Left lung (tissue), 10 donors: ENCODE results near the gene MYOZ1. TPM values are rescaled to one million over a fixed set of nuclear protein-coding genes. Genes with fewer than 3 reads are reported as not detected.
"Not testable (repeated sequence)": the region's sequence is repeated elsewhere in the genome, so short reads cannot be mapped to it uniquely, and the experiment has no call there.

Source experiments
- ATAC-seq: fragments of 200-7000 bp; cut with Tn5 transposase; one replicate; pipeline ENCODE4 v1.9.1; 2020; ENCODE audit warnings: moderate library complexity
- DNase-seq, 4 donors: peaks; one replicate each; pipeline ENCODE4 v3.0.0-alpha.2; 2013 to 2020
- H3K27ac ChIP-seq, 2 donors: fragments of 200-600 bp; sonication (generic) in 1 of 2; one replicate each; pipeline versions ENCODE4 v1.5.0 to v1.8.0; 2020 to 2021
- H3K27me3 ChIP-seq, 2 donors: fragments of 200-600 bp; sonication (generic) in 1 of 2; one replicate each; pipeline versions ENCODE4 v1.5.0 to v1.8.0; 2020 to 2021
- H3K36me3 ChIP-seq, 2 donors: fragments of 200-600 bp; sonication (generic) in 1 of 2; one replicate each; pipeline versions ENCODE4 v1.5.0 to v1.8.0; 2020 to 2021
- H3K4me1 ChIP-seq, 2 donors: fragments of 200-600 bp; one replicate each; pipeline ENCODE4 v1.8.0; 2021
- H3K4me3 ChIP-seq, 2 donors: fragments of 200-600 bp; sonication (generic) in 1 of 2; one replicate each; pipeline versions ENCODE4 v1.5.0 to v1.8.0; 2020 to 2021; ENCODE audit warnings: mild to moderate bottlenecking in 1 of 2
- H3K9me3 ChIP-seq, 2 donors: fragments of 200-600 bp; sonication (generic) in 1 of 2; one replicate each; pipeline versions ENCODE4 v1.5.0 to v1.8.0; 2020 to 2021
- intact Hi-C, 2 donors: fragments of 100-400 bp; cut with DNase I; formaldehyde crosslinking; loops; one replicate each; pipeline versions ENCODE4 v1.11.2 to v1.14.2; 2022
- polyA plus RNA-seq, 6 donors: library from polyadenylated mRNA; unstranded; fragments of 120-200 nt; gene quantifications; one replicate each; pipeline ENCODE4 v1.2.1, GENCODE V29; 2013; ENCODE audit not compliant: insufficient read length in 6 of 6
- total RNA-seq, 2 donors: library from RNA; stranded (reverse); fragmentation: NEBNext Ultra II Directional; extraction: Animal tissue kit (Norgen Biotek cat#: 25700); gene quantifications; one replicate each; pipeline ENCODE4 v1.2.1, GENCODE V29; 2021
- TF ChIP-seq, protein P1 (sequence below), 2 donors: fragments of 200-600 bp; sonication (generic) in 1 of 2; IDR thresholded peaks; one replicate each; pipeline versions ENCODE4 v1.5.0 to v1.8.0; 2021; ENCODE audit warnings: antibody characterized with exemption in 2 of 2
- donor health status: DM: no; HTN: yes; CAD: no.
- donor health status: DM: no; HTN: no; CAD: no.

Gene MYOZ1
- total and polyA plus RNA-seq, 8 donors: 0.99 to 3.1 (median 2.7) TPM

DNA sequence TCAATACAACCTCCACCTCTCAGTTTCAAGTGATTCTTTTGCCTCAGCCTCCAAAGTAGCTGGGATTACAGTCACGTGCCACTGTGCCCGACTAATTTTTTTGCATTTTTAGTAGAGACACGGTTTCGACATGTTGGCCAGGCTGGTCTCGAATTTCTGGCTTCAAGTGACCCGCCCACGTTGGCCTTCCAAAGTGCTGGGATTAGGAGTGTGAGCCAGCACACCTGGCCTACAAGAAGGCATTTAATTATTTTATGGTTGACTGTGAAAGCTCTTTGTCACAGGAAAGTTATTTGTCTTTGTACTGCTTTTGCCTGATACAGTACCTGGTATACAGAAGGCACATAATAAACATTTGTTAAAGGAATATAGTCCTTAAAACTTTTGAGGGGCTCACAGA, 12.9 kb downstream of the MYOZ1 start:
- intact Hi-C loops: no loop called here
- TF ChIP-seq, protein P1, sequence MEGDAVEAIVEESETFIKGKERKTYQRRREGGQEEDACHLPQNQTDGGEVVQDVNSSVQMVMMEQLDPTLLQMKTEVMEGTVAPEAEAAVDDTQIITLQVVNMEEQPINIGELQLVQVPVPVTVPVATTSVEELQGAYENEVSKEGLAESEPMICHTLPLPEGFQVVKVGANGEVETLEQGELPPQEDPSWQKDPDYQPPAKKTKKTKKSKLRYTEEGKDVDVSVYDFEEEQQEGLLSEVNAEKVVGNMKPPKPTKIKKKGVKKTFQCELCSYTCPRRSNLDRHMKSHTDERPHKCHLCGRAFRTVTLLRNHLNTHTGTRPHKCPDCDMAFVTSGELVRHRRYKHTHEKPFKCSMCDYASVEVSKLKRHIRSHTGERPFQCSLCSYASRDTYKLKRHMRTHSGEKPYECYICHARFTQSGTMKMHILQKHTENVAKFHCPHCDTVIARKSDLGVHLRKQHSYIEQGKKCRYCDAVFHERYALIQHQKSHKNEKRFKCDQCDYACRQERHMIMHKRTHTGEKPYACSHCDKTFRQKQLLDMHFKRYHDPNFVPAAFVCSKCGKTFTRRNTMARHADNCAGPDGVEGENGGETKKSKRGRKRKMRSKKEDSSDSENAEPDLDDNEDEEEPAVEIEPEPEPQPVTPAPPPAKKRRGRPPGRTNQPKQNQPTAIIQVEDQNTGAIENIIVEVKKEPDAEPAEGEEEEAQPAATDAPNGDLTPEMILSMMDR (IDR thresholded peaks at IDR 0.05): no peak
- H3K36me3 ChIP-seq: no peaks in the 10 kb centered on the region

DNA sequence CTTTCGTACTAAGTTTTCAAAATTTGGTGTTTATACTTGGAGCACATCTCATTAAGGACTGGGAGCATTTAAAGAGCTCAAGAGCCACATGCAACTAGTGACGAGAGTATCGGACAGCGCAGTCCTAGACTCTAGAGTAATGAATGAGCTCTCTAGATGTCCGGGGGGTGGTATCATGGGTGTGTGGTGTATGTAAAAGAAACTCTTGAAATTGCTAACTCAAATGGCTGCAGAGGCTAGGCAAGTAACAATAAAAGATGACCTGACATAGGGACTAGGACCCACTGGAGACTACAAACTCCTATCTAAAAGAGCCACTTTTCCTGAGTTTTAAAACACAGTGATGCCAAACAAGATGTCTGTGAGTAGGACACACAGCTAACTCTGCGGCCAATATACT, 14.0 kb downstream of the MYOZ1 start:
- no peaks in the 10 kb centered on the region for H3K36me3 ChIP-seq
- intact Hi-C loops: no loop called here
- no peaks in the 10 kb centered on the region for H3K9me3 ChIP-seq
- TF ChIP-seq, protein P1 (IDR thresholded peaks at IDR 0.05): no peak
- no peaks in the 10 kb centered on the region for H3K27me3 ChIP-seq
- H3K4me1 ChIP-seq: peaks cover 10 to 11% of the 10 kb centered on the region in 2 donors
- ATAC-seq (no peak), DNase-seq (no peak)
- no peak overlapping the region for H3K4me3 ChIP-seq
- H3K27ac ChIP-seq: no peak overlapping the region

More for the DNA sequence above, 12.9 kb downstream of the MYOZ1 start:
- no peak overlapping the region for H3K4me3 ChIP-seq
- ATAC-seq (no peak), DNase-seq (no peak)
- peaks cover 10 to 11% of the 10 kb centered on the region in 2 donors for H3K4me1 ChIP-seq
- no peaks in the 10 kb centered on the region for H3K27me3 ChIP-seq
- H3K9me3 ChIP-seq: no peaks in the 10 kb centered on the region
- H3K27ac ChIP-seq: no peak overlapping the region

DNA sequence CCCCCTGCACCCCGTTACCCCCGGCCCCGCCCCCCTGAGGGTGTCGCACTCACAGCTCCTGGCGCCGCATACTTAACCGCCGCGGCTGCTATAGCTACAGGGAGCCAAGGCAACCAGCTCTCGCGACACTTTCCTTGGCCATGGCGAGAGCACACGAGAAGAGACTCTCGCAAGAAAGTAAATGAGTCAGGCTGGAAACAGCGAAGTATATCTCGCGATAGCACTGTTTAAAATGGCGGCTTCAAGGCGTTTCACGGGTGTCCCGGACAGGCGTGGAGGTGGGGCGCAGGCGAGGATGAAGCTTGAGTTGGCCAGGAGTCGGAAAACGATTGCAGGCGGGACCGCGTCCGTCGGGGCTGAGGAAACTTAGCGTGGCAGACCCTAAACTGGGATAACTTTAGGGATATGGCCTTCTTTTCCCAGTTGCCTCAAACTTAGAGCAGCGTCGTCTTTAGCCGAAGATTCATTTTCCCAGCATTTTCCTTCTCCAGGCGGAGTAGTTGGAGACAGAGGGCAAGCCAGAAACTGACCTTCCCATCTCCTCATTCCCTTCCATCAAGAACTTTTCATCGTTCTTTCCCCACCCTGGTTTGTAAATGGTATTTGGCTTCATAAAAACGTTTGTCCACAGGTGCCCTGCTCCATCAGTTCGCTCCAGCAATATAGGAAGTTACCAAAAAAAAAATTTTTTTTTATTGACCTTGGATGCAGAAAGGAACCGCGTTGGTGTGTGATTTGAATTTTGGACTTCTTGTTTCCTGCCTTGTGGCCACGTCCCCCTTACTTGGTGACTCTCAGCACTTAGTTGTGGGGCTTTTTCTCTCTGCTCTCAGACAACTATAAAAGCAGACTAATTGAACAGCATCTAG, 15.2 kb downstream of the MYOZ1 start:
- TF ChIP-seq, protein P1 (IDR thresholded peaks at IDR 0.05): no peak
- no peaks in the 10 kb centered on the region for H3K36me3 ChIP-seq
- H3K27ac ChIP-seq: peak overlapping the region; percentile 74 to 78
- intact Hi-C loops: no loop called here
- H3K4me3 ChIP-seq: peak overlapping the region; percentile 82 to 83
- DNase-seq (peak; percentile 95 to 99 (median 96)), ATAC-seq (peak; percentile 97)
- H3K27me3 ChIP-seq: no peaks in the 10 kb centered on the region
- H3K4me1 ChIP-seq: peaks cover 10 to 11% of the 10 kb centered on the region in 2 donors
- no peaks in the 10 kb centered on the region for H3K9me3 ChIP-seq

DNA sequence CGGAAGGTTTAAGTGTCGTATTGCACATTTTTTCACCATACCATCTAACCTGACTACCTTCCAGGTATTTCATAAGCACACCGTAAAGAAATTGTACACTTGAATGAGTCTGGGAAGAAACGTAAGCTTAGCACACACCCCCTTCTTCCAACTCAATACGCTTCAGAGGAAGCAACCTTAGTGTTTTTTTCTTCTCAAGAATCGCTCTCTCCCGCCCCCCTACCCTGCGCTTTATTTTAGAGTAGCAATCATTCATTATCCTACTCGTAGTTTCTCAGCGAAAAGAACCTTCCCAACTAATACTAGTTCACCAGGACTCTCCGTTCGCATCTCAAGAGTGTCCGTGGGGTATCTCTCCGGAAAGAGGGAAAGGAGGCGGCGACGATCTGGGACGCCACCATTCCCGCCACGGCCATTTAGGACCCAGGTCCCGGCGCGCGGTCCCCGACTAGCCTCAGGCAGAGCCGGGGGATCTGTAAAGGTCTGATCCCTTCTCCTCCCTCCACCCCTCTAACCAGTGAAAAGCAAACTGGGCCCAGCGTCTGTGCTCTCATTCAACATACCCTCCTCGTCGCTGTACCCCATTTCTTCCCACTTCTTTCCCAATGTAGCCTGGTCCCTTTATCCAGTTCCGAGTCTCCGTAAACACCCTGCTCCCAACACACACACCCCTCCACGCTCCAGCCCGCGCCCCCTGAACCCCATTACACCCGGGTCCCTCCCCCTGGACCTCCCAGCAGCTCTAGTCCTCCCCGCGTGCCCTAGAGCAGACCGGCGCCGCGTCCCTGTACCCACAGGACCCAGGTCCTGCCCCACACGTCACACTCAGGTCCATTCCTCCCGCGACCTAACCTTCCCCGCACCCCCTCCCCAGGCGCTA, 16.0 kb downstream of the MYOZ1 start:
- no peaks in the 10 kb centered on the region for H3K27me3 ChIP-seq
- peaks cover 10 to 11% of the 10 kb centered on the region in 2 donors for H3K4me1 ChIP-seq
- peak overlapping the region; percentile 82 to 83 for H3K4me3 ChIP-seq
- TF ChIP-seq, protein P1 (IDR thresholded peaks at IDR 0.05): no peak
- peak overlapping the region; percentile 74 to 78 for H3K27ac ChIP-seq
- intact Hi-C loops: no loop called here
- DNase-seq: peak in 3 of 4 donors; percentile 55 to 83 (median 57)
- no peaks in the 10 kb centered on the region for H3K9me3 ChIP-seq
- H3K36me3 ChIP-seq: no peaks in the 10 kb centered on the region
- peak; percentile 60 for ATAC-seq

DNA sequence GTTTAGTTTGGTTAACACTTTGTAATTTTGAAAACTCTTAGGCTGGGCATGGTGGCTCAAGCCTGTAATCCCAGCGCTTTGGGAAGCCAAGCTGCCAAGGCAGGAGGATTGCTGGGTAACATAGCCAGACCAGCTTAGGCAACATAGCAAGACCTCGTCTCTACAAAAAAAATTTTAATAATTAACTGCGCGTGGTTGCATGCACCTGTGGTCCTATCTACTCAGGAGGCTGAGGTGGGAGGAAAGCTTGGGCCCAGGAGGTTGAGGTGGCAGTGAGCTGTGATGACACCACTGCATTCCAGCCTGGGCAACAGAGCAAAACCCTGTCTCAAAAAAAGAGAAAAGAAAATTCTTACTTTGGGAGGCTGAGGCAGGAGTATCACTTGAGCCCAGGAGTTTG, 18.2 kb downstream of the MYOZ1 start:
- H3K4me3 ChIP-seq: no peak overlapping the region
- ATAC-seq: no peak
- H3K36me3 ChIP-seq: no peaks in the 10 kb centered on the region
- no peak overlapping the region for H3K27ac ChIP-seq
- no peak for DNase-seq
- no peaks in the 10 kb centered on the region for H3K9me3 ChIP-seq
- H3K27me3 ChIP-seq: no peaks in the 10 kb centered on the region
- intact Hi-C loops: no loop called here
- TF ChIP-seq, protein P1 (IDR thresholded peaks at IDR 0.05): no peak
- peaks cover 10 to 11% of the 10 kb centered on the region in 2 donors for H3K4me1 ChIP-seq

DNA sequence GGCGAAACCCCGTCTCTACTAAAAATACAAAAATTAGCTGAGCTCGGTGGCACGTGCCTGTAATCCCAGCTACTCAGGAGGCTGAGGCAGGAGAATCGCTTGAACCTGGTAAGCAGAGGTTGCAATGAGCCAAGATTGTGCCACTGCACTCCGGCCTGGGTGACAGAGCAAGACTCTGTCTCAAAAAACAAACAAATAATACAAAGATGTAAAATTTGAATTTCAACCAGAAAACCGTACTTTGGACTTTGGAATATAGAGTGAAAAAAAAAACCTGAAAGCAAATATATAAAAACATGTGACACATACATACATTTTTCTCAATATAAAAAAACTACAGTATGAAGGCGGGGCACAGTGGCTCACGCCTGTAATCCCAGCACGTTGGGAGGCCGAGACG, 20.3 kb downstream of the MYOZ1 start:
- H3K9me3 ChIP-seq, H3K4me1 ChIP-seq, DNase-seq, H3K27ac ChIP-seq, H3K36me3 ChIP-seq, H3K4me3 ChIP-seq, H3K27me3 ChIP-seq, intact Hi-C loops, ATAC-seq: not testable (repeated sequence)

DNA sequence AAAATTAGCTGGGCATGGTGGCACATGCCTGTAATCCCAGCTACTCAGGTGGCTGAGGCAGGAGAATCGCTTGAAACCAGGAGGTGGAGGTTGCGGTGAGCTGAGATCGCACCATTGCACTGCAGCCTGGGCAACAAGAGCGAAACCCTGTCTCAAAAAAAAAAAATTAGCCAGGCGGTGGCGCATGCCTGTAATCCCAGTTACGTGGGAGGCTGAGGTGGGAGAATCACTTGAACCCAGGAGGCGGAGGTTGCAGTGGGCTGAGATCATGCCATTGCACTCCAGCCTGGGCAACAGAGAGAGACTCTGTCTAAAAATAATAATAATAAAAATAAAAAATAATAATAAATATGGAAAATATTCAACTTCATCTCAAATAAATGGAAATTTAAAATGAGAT, 24.1 kb downstream of the MYOZ1 start:
- H3K27me3 ChIP-seq, H3K36me3 ChIP-seq, ATAC-seq, H3K4me1 ChIP-seq, DNase-seq, intact Hi-C loops, H3K27ac ChIP-seq, H3K4me3 ChIP-seq, H3K9me3 ChIP-seq: not testable (repeated sequence)
